B cell (primary cell): ENCODE measurements around the gene GSTP1. TPM values are rescaled to one million over a fixed set of nuclear protein-coding genes. Genes with fewer than 3 reads are reported as not detected.
A peak's percentile ranks its signal among the peaks of the same experiment; 100 is the strongest.

Experiments
- ATAC-seq: fragments of 200-7000 bp; cut with Tn5 transposase; one replicate; pipeline ENCODE4 v1.10.0; 2021; ENCODE audit warnings: low read depth, mild to moderate bottlenecking, moderate number of reproducible peaks, moderate library complexity
- CTCF ChIA-PET: fragments of 350-600 bp; sonication (Branson Sonifier 250); formaldehyde crosslinking; loops from one replicate; lab custom pipeline; 2021; ENCODE audit warnings: antibody characterized with exemption, inconsistent platforms; lab: Charles Lee
- POLR2A ChIA-PET: fragments of 350-600 bp; sonication (Branson Sonifier 250); formaldehyde crosslinking; loops from one replicate; lab custom pipeline; 2021; ENCODE audit warnings: antibody characterized with exemption; lab: Charles Lee
- DNase-seq: peaks from one replicate; pipeline ENCODE4 v3.0.0; 2013
- H2AFZ ChIP-seq: 2 replicates; pipeline ENCODE4 v1.6.1; 2012; ENCODE audit warnings: mild to moderate bottlenecking, low read depth, low read length; ENCODE audit not compliant: insufficient read depth, poor library complexity, severe bottlenecking
- H3K27ac ChIP-seq, 2 donors: 1 replicate in 1 of 2; 2 replicates in 1 of 2; pipeline ENCODE4 v1.5.1; 2012 to 2013; ENCODE audit warnings: low read length in 2 of 2, mild to moderate bottlenecking in 2 of 2, moderate library complexity in 1 of 2
- H3K27me3 ChIP-seq, 4 experiments: fragments of 200-600 bp in 1 of 4; sonication (generic) in 1 of 4; replicated peaks in 1 of 4; 1 replicate in 2 of 4; 2 replicates in 2 of 4; pipeline versions ENCODE4 v1.6.1 to v1.7.0; 2013 to 2016; ENCODE audit warnings: low read length in 3 of 4, mild to moderate bottlenecking in 2 of 4, mixed read lengths in 1 of 4, moderate library complexity in 1 of 4; ENCODE audit not compliant: insufficient read depth in 4 of 4, control insufficient read depth in 3 of 4; ENCODE audit errors: control extremely low read depth in 1 of 4
- H3K36me3 ChIP-seq, 2 experiments: replicated peaks in 1 of 2; 1 replicate in 1 of 2; 2 replicates in 1 of 2; pipeline versions ENCODE4 v1.6.1 to v1.7.1; 2013; ENCODE audit warnings: low read length in 1 of 2; ENCODE audit not compliant: insufficient read depth in 2 of 2, control insufficient read depth in 1 of 2; ENCODE audit errors: control extremely low read depth in 1 of 2, extremely low read depth in 1 of 2
- H3K4me1 ChIP-seq, 2 donors: fragments of 200-600 bp in 1 of 2; sonication (generic) in 1 of 2; 1 replicate in 1 of 2; 2 replicates in 1 of 2; pipeline versions ENCODE4 v1.5.1 to v1.6.1; 2013 to 2017; ENCODE audit warnings: low read length in 2 of 2; ENCODE audit not compliant: control insufficient read depth in 2 of 2, insufficient read depth in 2 of 2
- H3K4me2 ChIP-seq: replicated peaks from 2 replicates; pipeline ENCODE3; 2012; ENCODE audit warnings: mild to moderate bottlenecking, low read depth, low read length; ENCODE audit not compliant: poor library complexity, severe bottlenecking
- H3K4me3 ChIP-seq, 5 experiments: fragments of 200-600 bp in 1 of 5; sonication (generic) in 1 of 5; 1 replicate in 3 of 5; 2 replicates in 2 of 5; pipeline versions ENCODE4 v1.5.1 to v1.7.0; 2011 to 2016; ENCODE audit warnings: low read length in 4 of 5, mild to moderate bottlenecking in 4 of 5, low read depth in 2 of 5, control low read depth in 1 of 5, moderate library complexity in 1 of 5; ENCODE audit not compliant: insufficient read depth in 1 of 5; ENCODE audit errors: control extremely low read depth in 1 of 5, extremely low read depth in 1 of 5
- H3K79me2 ChIP-seq: fragments of 200-600 bp; sonication (generic); one replicate; pipeline ENCODE4 v1.6.0; 2016; ENCODE audit warnings: low read length; ENCODE audit not compliant: control insufficient read depth, insufficient read depth
- H3K9ac ChIP-seq: fragments of 200-600 bp; sonication (generic); 2 replicates; pipeline ENCODE4 v1.6.1; 2017; ENCODE audit warnings: mild to moderate bottlenecking, low read length, moderate library complexity
- H3K9me3 ChIP-seq, 3 donors: one replicate each; pipeline versions ENCODE4 v1.6.1 to v1.7.1; 2013; ENCODE audit warnings: low read length in 2 of 3; ENCODE audit not compliant: control insufficient read depth in 2 of 3, insufficient read depth in 1 of 3; ENCODE audit errors: control extremely low read depth in 1 of 3
- H4K20me1 ChIP-seq: 2 replicates; pipeline ENCODE4 v1.6.0; 2012; ENCODE audit warnings: mild to moderate bottlenecking, low read length; ENCODE audit not compliant: insufficient read depth, control insufficient read depth, poor library complexity, severe bottlenecking
- H3K27ac Mint-ChIP-seq: one replicate; pipeline ENCODE4 v1.8.0; 2021; ENCODE audit warnings: mixed read lengths
- H3K27me3 Mint-ChIP-seq: one replicate; pipeline ENCODE4 v1.8.0; 2021; ENCODE audit warnings: mixed read lengths
- H3K4me1 Mint-ChIP-seq: one replicate; pipeline ENCODE4 v1.8.0; 2021; ENCODE audit warnings: mixed read lengths
- H3K4me3 Mint-ChIP-seq: one replicate; pipeline ENCODE4 v1.8.0; 2021; ENCODE audit warnings: mixed read lengths
- H3K9me3 Mint-ChIP-seq: one replicate; pipeline ENCODE4 v1.8.0; 2022; ENCODE audit warnings: mixed read lengths; ENCODE audit not compliant: insufficient read depth
- CTCF ChIP-seq: fragments of 200-600 bp; IDR thresholded peaks from one replicate; pipeline ENCODE4 v1.8.0; 2022; ENCODE audit warnings: antibody characterized with exemption, mild to moderate bottlenecking
- EZH2 ChIP-seq: IDR thresholded peaks from 2 replicates; pipeline ENCODE4 v1.6.1; 2012; ENCODE audit warnings: borderline replicate concordance, low read depth, mild to moderate bottlenecking, moderate library complexity, low read length; ENCODE audit not compliant: insufficient read depth, poor library complexity, severe bottlenecking
- WGBS: methylation state at CpG from one replicate; pipeline ENCODE4 v1.1.5; 2013; ENCODE audit warnings: missing lambda C conversion rate; ENCODE audit not compliant: insufficient coverage; 5-methylcytosine and 5-hydroxymethylcytosine counted together
- intact Hi-C: fragments of 100-400 bp; cut with micrococcal nuclease; formaldehyde crosslinking; loops from one replicate; pipeline ENCODE4 v1.10.0; 2022
- polyA plus RNA-seq: library from polyadenylated mRNA; depleted of rRNA; stranded (reverse); fragments of >200 nt; gene quantifications from 2 replicates; pipeline ENCODE4 v1.2.3, GENCODE V29; 2012
- total RNA-seq, 2 donors: library from RNA; stranded (reverse); fragments of 120-200 nt in 1 of 2; gene quantifications; 1 replicate in 1 of 2; 2 replicates in 1 of 2; pipeline versions ENCODE4 v1.2.3 to v1.2.4, GENCODE V29; 2013 to 2022

Gene GSTP1
- total and polyA plus RNA-seq, 2 donors (not counting 1 experiment from before 2014, with no cell fraction given): 200 to 313 TPM

DNA sequence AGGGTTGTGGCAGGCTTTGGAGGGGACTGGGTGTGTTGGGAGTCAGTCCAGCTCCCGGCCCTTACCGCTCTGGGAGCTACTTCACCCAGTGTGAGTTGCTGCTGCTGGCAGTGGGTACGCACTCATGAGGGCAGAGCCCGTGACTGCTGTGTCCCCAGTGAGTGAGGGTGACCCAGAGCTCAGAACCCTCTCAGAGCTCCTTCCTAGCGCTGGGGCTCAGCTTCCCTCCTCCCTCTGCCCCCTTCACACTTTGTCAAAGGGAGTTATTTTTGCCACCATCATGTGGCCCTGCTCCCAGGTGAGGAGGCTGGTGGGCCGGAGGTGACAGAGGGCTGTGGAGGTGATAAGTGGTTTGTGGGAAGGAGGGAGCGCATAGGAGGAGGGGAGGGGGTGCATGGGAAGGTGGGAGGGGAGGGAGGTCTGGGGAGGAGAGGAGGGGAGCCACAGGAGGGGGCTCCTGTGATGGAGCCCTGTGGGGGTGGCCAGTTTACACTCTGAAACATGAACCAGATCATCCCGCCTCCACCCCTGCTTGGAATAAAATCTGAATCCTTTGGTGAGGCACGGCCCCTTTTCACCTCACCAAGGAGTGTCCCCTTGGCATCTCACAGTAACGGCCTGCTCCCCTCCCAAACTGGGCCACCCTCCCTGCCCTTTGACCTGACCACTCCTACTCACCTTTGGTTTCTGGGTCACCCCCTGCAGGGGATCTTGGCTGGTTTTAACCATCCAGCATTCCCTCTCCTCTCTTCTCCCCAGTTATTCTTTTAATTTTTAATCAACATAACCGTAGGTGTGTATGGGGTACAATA, 33.0 kb downstream of the GSTP1 start:
- H3K4me1 Mint-ChIP-seq: peaks cover 45% of the 10 kb centered on the region
- H3K9me3 Mint-ChIP-seq: no peaks in the 10 kb centered on the region
- POLR2A ChIA-PET: interaction anchor here (0.6 to 3.8 kb wide), 3 partner anchors 9 to 178 kb away, joined by 4 to 31 read pairs (median 7); partner anchors contain the start of gene NUDT8
- no peak overlapping the region for H2AFZ ChIP-seq
- no peak overlapping the region for H3K9ac ChIP-seq
- H3K4me3 Mint-ChIP-seq: peak overlapping the region; percentile 39
- peaks cover 0 to 11% of the 10 kb centered on the region in 2 experiments for H3K36me3 ChIP-seq
- H4K20me1 ChIP-seq: no peaks in the 10 kb centered on the region
- no peaks in the 10 kb centered on the region for H3K27me3 ChIP-seq
- H3K4me2 ChIP-seq: peak overlapping the region; percentile 79
- WGBS: 73% methylated on average over 9 of the region's 11 CpGs
- CTCF ChIA-PET: interaction anchor here (0.8 to 8.0 kb wide), 5 partner anchors 12 to 45 kb away, joined by 3 to 85 read pairs (median 3); partner anchors contain the start of genes GSTP1 and NUDT8
- no peak overlapping the region for H3K4me3 ChIP-seq
- H3K27me3 Mint-ChIP-seq: no peaks in the 10 kb centered on the region
- no peak for TF ChIP-seq CTCF
- no peak for TF ChIP-seq EZH2
- H3K27ac ChIP-seq: no peak overlapping the region
- no peaks in the 10 kb centered on the region for H3K79me2 ChIP-seq
- no peak for DNase-seq
- intact Hi-C loops: no loop called here
- H3K9me3 ChIP-seq: no peaks in the 10 kb centered on the region
- H3K4me1 ChIP-seq: peaks cover 32 to 38% of the 10 kb centered on the region in 2 donors
- no peak for ATAC-seq
- peak overlapping the region; percentile 53 for H3K27ac Mint-ChIP-seq
